GM18499 (cell line): Measurements from ENCODE around the gene PNKD.

Experiments used
- ATAC-seq: cut with Tn5 transposase; IDR thresholded peaks from one replicate; pipeline ENCODE4 v1.9.1; 2021; ENCODE audit warnings: moderate number of reproducible peaks; ENCODE audit not compliant: insufficient read depth, unreplicated experiment

PNKD gene

DNA sequence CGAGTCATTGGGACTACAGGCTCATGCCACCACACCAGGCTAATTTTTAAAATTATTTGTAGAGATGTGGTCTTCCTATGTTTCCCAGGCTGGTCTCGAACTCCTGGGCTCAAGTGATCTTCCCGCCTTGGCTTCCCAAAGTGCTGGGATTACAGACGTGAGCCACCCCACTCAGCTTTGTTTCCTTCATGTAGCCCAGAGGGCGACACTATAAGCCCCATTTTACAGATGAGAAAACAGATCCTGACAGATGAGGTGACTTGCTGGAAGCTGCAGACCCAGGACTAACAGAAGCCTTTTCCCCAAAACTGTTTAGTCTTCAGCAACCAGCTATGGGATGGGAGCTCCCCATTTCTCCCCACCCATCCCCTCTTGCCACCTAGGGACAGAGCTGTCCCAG, 122.1 kb downstream of the PNKD start:
- ATAC-seq: no peak

DNA sequence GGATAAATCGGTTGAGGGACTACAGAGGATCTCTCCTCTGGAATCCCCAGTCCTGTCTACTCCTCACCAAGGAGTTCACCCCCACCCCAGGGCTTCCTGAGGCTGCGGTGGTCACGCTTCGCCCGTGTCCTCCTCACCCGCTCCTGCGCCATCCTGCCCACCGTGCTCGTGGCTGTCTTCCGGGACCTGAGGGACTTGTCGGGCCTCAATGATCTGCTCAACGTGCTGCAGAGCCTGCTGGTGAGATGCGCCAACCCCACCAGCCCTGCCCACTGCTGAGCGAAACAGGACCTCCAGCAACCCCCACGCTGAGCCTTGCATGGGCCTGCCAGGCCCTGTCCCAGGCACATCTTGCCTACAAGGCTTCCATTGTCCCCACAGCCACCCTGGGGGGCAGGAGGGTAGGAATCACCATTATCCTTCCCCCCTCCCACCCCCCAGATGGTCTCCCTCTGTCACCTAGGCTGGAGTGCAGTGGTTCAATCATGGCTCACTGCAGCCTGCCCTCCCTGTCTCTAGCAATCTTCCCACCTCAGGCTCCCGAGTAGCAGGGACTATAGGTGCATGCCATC, 122.7 kb downstream of the PNKD start:
- ATAC-seq: no peak

- ATAC-seq: no peak
Observed at GRCh38 chr2:218393750-218394290, 123.5 kb downstream of the PNKD start.

DNA sequence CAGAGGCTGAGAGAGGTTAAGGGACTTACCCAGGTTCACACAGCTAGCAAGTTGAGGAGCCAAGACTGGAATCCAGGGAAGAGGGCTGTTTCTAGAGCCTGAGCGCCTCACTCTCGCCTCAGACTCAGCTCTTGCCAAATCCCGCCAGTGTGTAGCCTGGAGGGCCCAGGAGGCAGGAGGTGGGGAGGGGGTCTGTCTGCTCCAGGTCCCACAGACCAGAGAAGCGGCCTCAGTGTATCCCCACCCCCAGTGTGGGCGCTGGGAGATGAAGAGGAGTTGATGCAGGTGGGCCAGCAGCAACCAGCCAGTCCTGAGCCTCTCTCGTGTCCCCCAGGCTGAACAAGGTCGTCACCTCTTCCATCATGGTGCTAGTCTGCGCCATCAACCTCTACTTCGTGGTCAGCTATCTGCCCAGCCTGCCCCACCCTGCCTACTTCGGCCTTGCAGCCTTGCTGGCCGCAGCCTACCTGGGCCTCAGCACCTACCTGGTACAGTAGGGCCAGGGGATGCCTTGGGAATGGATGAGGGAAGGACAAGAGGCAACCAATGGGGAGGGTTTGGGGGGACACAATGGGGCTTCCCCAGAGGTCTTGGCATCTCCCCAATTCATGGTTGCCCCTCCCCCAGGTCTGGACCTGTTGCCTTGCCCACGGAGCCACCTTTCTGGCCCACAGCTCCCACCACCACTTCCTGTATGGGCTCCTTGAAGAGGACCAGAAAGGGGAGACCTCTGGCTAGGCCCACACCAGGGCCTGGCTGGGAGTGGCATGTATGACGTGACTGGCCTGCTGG, 124.2 kb downstream of the PNKD start:
- no peak for ATAC-seq

DNA sequence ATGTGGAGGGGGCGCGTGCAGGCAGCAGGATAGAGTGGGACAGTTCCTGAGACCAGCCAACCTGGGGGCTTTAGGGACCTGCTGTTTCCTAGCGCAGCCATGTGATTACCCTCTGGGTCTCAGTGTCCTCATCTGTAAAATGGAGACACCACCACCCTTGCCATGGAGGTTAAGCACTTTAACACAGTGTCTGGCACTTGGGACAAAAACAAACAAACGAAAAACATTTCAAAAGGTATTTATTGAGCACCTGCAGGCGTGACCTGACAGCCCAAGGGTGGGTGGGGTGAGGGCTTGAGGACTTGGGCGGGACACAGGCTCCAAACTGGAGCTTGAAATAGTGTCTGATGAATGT, 124.7 kb downstream of the PNKD start:
- ATAC-seq: no peak

- ATAC-seq: no peak
Observed at GRCh38 chr2:218395456-218395825, 125.1 kb downstream of the PNKD start.

- ATAC-seq: peak; percentile 29
Observed at GRCh38 chr2:218395826-218396687, 125.7 kb downstream of the PNKD start.
